Jurkat, Clone E6-1 (cell line): ENCODE results near the gene SERINC1.

Experiments
- DNase-seq: peaks from one replicate; pipeline ENCODE4 v3.0.0-alpha.2; 2011; ENCODE audit warnings: low read depth, low spot score
- H3K4me3 ChIP-seq: 2 replicates; pipeline ENCODE4 v1.5.1; 2011; ENCODE audit warnings: mild to moderate bottlenecking, low read length, control low read depth, moderate library complexity

The SERINC1 gene

GRCh38 chr6:122449069-122449468, 22.5 kb downstream of the SERINC1 start:
- DNase-seq, result no peak

GRCh38 chr6:122445274-122445673, 26.3 kb downstream of the SERINC1 start:
- DNase-seq, result no peak
- no peak overlapping the region for H3K4me3 ChIP-seq

More at GRCh38 chr6:122449069-122449468, 22.5 kb downstream of the SERINC1 start:
- H3K4me3 ChIP-seq, result no peak overlapping the region

GRCh38 chr6:122438975-122439374, 32.6 kb downstream of the SERINC1 start:
- H3K4me3 ChIP-seq, result no peak overlapping the region
- DNase-seq, result no peak

- no peak overlapping the region for H3K4me3 ChIP-seq
- no peak for DNase-seq
Observed at GRCh38 chr6:122432816-122433215, 38.8 kb downstream of the SERINC1 start.

GRCh38 chr6:122431780-122432179, 39.8 kb downstream of the SERINC1 start:
- DNase-seq, result no peak

GRCh38 chr6:122429323-122429722, 42.3 kb downstream of the SERINC1 start:
- no peak overlapping the region for H3K4me3 ChIP-seq
- DNase-seq, result no peak

More at GRCh38 chr6:122431780-122432179, 39.8 kb downstream of the SERINC1 start:
- H3K4me3 ChIP-seq, result no peak overlapping the region

- DNase-seq, result no peak
Observed at GRCh38 chr6:122428781-122429180, 42.8 kb downstream of the SERINC1 start.

GRCh38 chr6:122426597-122426996, 45.0 kb downstream of the SERINC1 start:
- no peak overlapping the region for H3K4me3 ChIP-seq
- no peak for DNase-seq

More at GRCh38 chr6:122428781-122429180, 42.8 kb downstream of the SERINC1 start:
- H3K4me3 ChIP-seq, result no peak overlapping the region

GRCh38 chr6:122423734-122424133, 47.9 kb downstream of the SERINC1 start:
- DNase-seq, result no peak
- H3K4me3 ChIP-seq, result no peak overlapping the region

GRCh38 chr6:122422614-122423267, 48.9 kb downstream of the SERINC1 start:
- no peak overlapping the region for H3K4me3 ChIP-seq
- no peak for DNase-seq

GRCh38 chr6:122422003-122422402, 49.6 kb downstream of the SERINC1 start:
- no peak overlapping the region for H3K4me3 ChIP-seq
- DNase-seq, result no peak

- DNase-seq, result no peak
- no peak overlapping the region for H3K4me3 ChIP-seq
Observed at GRCh38 chr6:122416825-122417224, 54.8 kb downstream of the SERINC1 start.

- no peak overlapping the region for H3K4me3 ChIP-seq
- DNase-seq, result no peak
Observed at GRCh38 chr6:122412001-122412400, 59.6 kb downstream of the SERINC1 start.

- peak; percentile 56 for DNase-seq
- peak overlapping the region; percentile 18; the same call in 1 of the 2 replicates for H3K4me3 ChIP-seq
Observed at GRCh38 chr6:122408702-122409458, 62.7 kb downstream of the SERINC1 start.

GRCh38 chr6:122408240-122408639, 63.4 kb downstream of the SERINC1 start:
- DNase-seq, result no peak
- no peak overlapping the region for H3K4me3 ChIP-seq

- H3K4me3 ChIP-seq, result no peak overlapping the region
Observed at GRCh38 chr6:122407712-122408111, 63.9 kb downstream of the SERINC1 start.

GRCh38 chr6:122406187-122406586, 65.4 kb downstream of the SERINC1 start:
- no peak for DNase-seq

More at GRCh38 chr6:122407712-122408111, 63.9 kb downstream of the SERINC1 start:
- no peak for DNase-seq

GRCh38 chr6:122405417-122405816, 66.2 kb downstream of the SERINC1 start:
- no peak for DNase-seq
- H3K4me3 ChIP-seq, result no peak overlapping the region

More at GRCh38 chr6:122406187-122406586, 65.4 kb downstream of the SERINC1 start:
- no peak overlapping the region for H3K4me3 ChIP-seq

GRCh38 chr6:122404444-122404843, 67.2 kb downstream of the SERINC1 start:
- no peak for DNase-seq
- H3K4me3 ChIP-seq, result no peak overlapping the region

- DNase-seq, result no peak
- no peak overlapping the region for H3K4me3 ChIP-seq
Observed at GRCh38 chr6:122401104-122401503, 70.5 kb downstream of the SERINC1 start.
